Caco-2 (cell line): Measurements from ENCODE around the gene CHIT1. TPM values are rescaled to one million over a fixed set of nuclear protein-coding genes. Genes with fewer than 3 reads are reported as not detected.

ENCODE experiments used
- BruUV-seq: library from RNA; stranded (reverse); fragments of 400-500 nt; replicated peaks from 2 replicates; lab custom pipeline; 2021; lab: Mats Ljungman, UMichigan
- CTCF ChIA-PET: fragments of 300-600 bp; sonication (Branson Sonifier 250); formaldehyde crosslinking; loops from one replicate; lab custom pipeline; 2022; ENCODE audit warnings: antibody characterized with exemption; lab: Charles Lee
- POLR2A ChIA-PET: fragments of 300-600 bp; sonication (Branson Sonifier 250); formaldehyde crosslinking; loops from one replicate; lab custom pipeline; 2022; ENCODE audit warnings: antibody characterized with exemption; lab: Charles Lee
- DNase-seq, 2 experiments: peaks; one replicate each; pipeline versions ENCODE4 v3.0.0 to v3.0.0-alpha.2; 2020 to 2022
- H3K27me3 ChIP-seq: replicated peaks from 2 replicates; pipeline ENCODE4 v1.6.0; 2011; ENCODE audit warnings: low read length; ENCODE audit not compliant: control insufficient read depth, insufficient read depth
- H3K36me3 ChIP-seq: 2 replicates; pipeline ENCODE4 v1.5.1; 2011; ENCODE audit warnings: low read length; ENCODE audit not compliant: control insufficient read depth, insufficient read depth
- H3K4me1 ChIP-seq: fragments of 250-450 bp; sonication (Bioruptor Pico); 2 replicates; pipeline ENCODE4 v1.5.1; 2020; ENCODE audit warnings: mild to moderate bottlenecking
- H3K4me3 ChIP-seq: 2 replicates; pipeline ENCODE4 v1.5.1; 2011; ENCODE audit warnings: low read depth, mild to moderate bottlenecking, control low read depth, low read length
- H3K9me3 ChIP-seq: fragments of 250-450 bp; sonication (Bioruptor Pico); 2 replicates; pipeline ENCODE4 v1.5.1; 2020; ENCODE audit warnings: mild to moderate bottlenecking, moderate library complexity
- H3K27ac Mint-ChIP-seq: one replicate; pipeline ENCODE4 v1.8.0; 2022; ENCODE audit warnings: mixed read lengths; ENCODE audit not compliant: unreplicated experiment
- H3K27me3 Mint-ChIP-seq: one replicate; pipeline ENCODE4 v1.8.0; 2022; ENCODE audit warnings: mixed read lengths; ENCODE audit not compliant: insufficient read depth, unreplicated experiment
- H3K36me3 Mint-ChIP-seq: one replicate; pipeline ENCODE4 v1.8.0; 2022; ENCODE audit warnings: mild to moderate bottlenecking, mixed read lengths; ENCODE audit not compliant: insufficient read depth, unreplicated experiment
- H3K4me1 Mint-ChIP-seq: one replicate; pipeline ENCODE4 v1.8.0; 2022; ENCODE audit warnings: low read depth, mixed read lengths; ENCODE audit not compliant: unreplicated experiment
- H3K4me3 Mint-ChIP-seq: one replicate; pipeline ENCODE4 v1.8.0; 2022; ENCODE audit warnings: mild to moderate bottlenecking, moderate library complexity, mixed read lengths; ENCODE audit not compliant: unreplicated experiment
- H3K9me3 Mint-ChIP-seq: one replicate; pipeline ENCODE4 v1.8.0; 2022; ENCODE audit warnings: mixed read lengths; ENCODE audit not compliant: unreplicated experiment
- CTCF ChIP-seq, 2 experiments: fragments of 200-600 bp in 1 of 2; IDR thresholded peaks; 1 replicate in 1 of 2; 2 replicates in 1 of 2; pipeline versions ENCODE4 v1.5.1 to v1.8.0; 2011 to 2022; ENCODE audit warnings: antibody characterized with exemption in 1 of 2, control low read depth in 1 of 2, inconsistent platforms in 1 of 2, low read depth in 1 of 2, low read length in 1 of 2, mild to moderate bottlenecking in 1 of 2, moderate library complexity in 1 of 2; ENCODE audit not compliant: insufficient read depth in 1 of 2, severe bottlenecking in 1 of 2, unreplicated experiment in 1 of 2
- intact Hi-C: fragments of 100-400 bp; cut with micrococcal nuclease; formaldehyde crosslinking; loops from one replicate; pipeline ENCODE4 v1.10.0; 2022; ENCODE audit not compliant: unreplicated experiment
- total RNA-seq: library from RNA; stranded (reverse); gene quantifications from 2 replicates; pipeline ENCODE4 v1.2.3, GENCODE V29; 2022

CHIT1 gene
- total RNA-seq, 1 experiment from 2014 or later = not detected

- intact Hi-C loops = no loop called here
- H3K9me3 ChIP-seq = no peaks in the 10 kb centered on the region
- ChIA-PET CTCF (no interaction called here), POLR2A (no interaction called here)
- Mint-ChIP-seq H3K36me3 (peaks cover 73% of the 10 kb centered on the region), H3K9me3 (no peaks in the 10 kb centered on the region), H3K4me1 (peaks cover 58% of the 10 kb centered on the region), H3K4me3 (no peak overlapping the region), H3K27me3 (no peaks in the 10 kb centered on the region), H3K27ac (peak overlapping the region; percentile 86)
- BruUV-seq = no TSS peak
- no peaks in the 10 kb centered on the region for H3K27me3 ChIP-seq
- H3K4me3 ChIP-seq = no peak overlapping the region
- no peak for TF ChIP-seq CTCF (IDR thresholded peaks at IDR 0.05; ENCODE audit: insufficient read depth in 1 of 2, low read depth in 1 of 2, low read length in 1 of 2, severe bottlenecking in 1 of 2, unreplicated experiment in 1 of 2)
- no peak for DNase-seq
- H3K4me1 ChIP-seq = peaks cover 65% of the 10 kb centered on the region
- no peaks in the 10 kb centered on the region for H3K36me3 ChIP-seq
These were observed 45.6 kb downstream of the CHIT1 start for GRCh38 chr1:203183828-203184227.

GRCh38 chr1:203182387-203182953, 47.0 kb downstream of the CHIT1 start:
- DNase-seq = no peak
- Mint-ChIP-seq H3K4me1 (peaks cover 57% of the 10 kb centered on the region), H3K27ac (peak overlapping the region; percentile 78), H3K27me3 (no peaks in the 10 kb centered on the region), H3K9me3 (no peaks in the 10 kb centered on the region), H3K36me3 (peaks cover 75% of the 10 kb centered on the region), H3K4me3 (no peak overlapping the region)
- POLR2A ChIA-PET = no interaction called here
- intact Hi-C loops = no loop called here
- H3K4me1 ChIP-seq = peaks cover 67% of the 10 kb centered on the region
- H3K36me3 ChIP-seq = no peaks in the 10 kb centered on the region
- no peak overlapping the region for H3K4me3 ChIP-seq
- BruUV-seq = no TSS peak
- TF ChIP-seq CTCF (IDR thresholded peaks at IDR 0.05; ENCODE audit: insufficient read depth in 1 of 2, low read depth in 1 of 2, low read length in 1 of 2, severe bottlenecking in 1 of 2, unreplicated experiment in 1 of 2) = no peak
- H3K9me3 ChIP-seq = no peaks in the 10 kb centered on the region
- H3K27me3 ChIP-seq = no peaks in the 10 kb centered on the region
- CTCF ChIA-PET = interaction anchor here (1.2 kb wide), 1 partner anchor 33 kb away, joined by 3 read pairs; no protein-coding TSS in a partner anchor

GRCh38 chr1:203181586-203182386, 47.7 kb downstream of the CHIT1 start:
- no peaks in the 10 kb centered on the region for H3K9me3 Mint-ChIP-seq
- intact Hi-C loops = no loop called here
- H3K4me3 ChIP-seq = no peak overlapping the region
- no TSS peak for BruUV-seq
- no peak for DNase-seq
- peaks cover 67% of the 10 kb centered on the region for H3K4me1 ChIP-seq
- no peak overlapping the region for H3K4me3 Mint-ChIP-seq
- no peaks in the 10 kb centered on the region for H3K36me3 ChIP-seq
- no peaks in the 10 kb centered on the region for H3K27me3 Mint-ChIP-seq
- H3K4me1 Mint-ChIP-seq = peaks cover 62% of the 10 kb centered on the region
- H3K27me3 ChIP-seq = no peaks in the 10 kb centered on the region
- H3K9me3 ChIP-seq = no peaks in the 10 kb centered on the region
- ChIA-PET POLR2A (no interaction called here), CTCF (interaction anchor here (1.2 kb wide), 1 partner anchor 34 kb away, joined by 3 read pairs; no protein-coding TSS in a partner anchor)
- TF ChIP-seq CTCF (IDR thresholded peaks at IDR 0.05; ENCODE audit: insufficient read depth in 1 of 2, low read depth in 1 of 2, low read length in 1 of 2, severe bottlenecking in 1 of 2, unreplicated experiment in 1 of 2) = no peak
- peaks cover 81% of the 10 kb centered on the region for H3K36me3 Mint-ChIP-seq
- H3K27ac Mint-ChIP-seq = peak overlapping the region; percentile 78
